LNCaP clone FGC (cell line): ENCODE measurements around the gene UBE2D4.
"Not testable (repeated sequence)": the region's sequence is repeated elsewhere in the genome, so short reads cannot be mapped to it uniquely, and the experiment has no call there.

Experiments
- DNase-seq: peaks from one replicate; pipeline ENCODE4 v3.0.0-alpha.2; 2011; ENCODE audit warnings: low read depth
- H3K4me3 ChIP-seq: 2 replicates; pipeline ENCODE4 v1.5.1; 2011; ENCODE audit warnings: mild to moderate bottlenecking, low read depth, low read length, control low read depth
- CTCF ChIP-seq: IDR thresholded peaks from 2 replicates; pipeline ENCODE4 v1.5.1; 2012; ENCODE audit warnings: mild to moderate bottlenecking; ENCODE audit not compliant: control insufficient read depth, insufficient read depth; ENCODE audit errors: extremely low read depth

UBE2D4 gene

GRCh38 chr7:43944286-43944685 is 18.1 kb downstream of the UBE2D4 start:
- no peak for DNase-seq
- no peak overlapping the region for H3K4me3 ChIP-seq
- no peak for TF ChIP-seq CTCF

- no peak for TF ChIP-seq CTCF
- H3K4me3 ChIP-seq, result no peak overlapping the region
- no peak for DNase-seq
Measured at GRCh38 chr7:43952028-43952427, 25.8 kb downstream of the UBE2D4 start.

- no peak for DNase-seq
- no peak overlapping the region for H3K4me3 ChIP-seq
- TF ChIP-seq CTCF, result no peak
Measured at GRCh38 chr7:43953071-43953470, 26.8 kb downstream of the UBE2D4 start.

GRCh38 chr7:43954524-43955228 is 28.4 kb downstream of the UBE2D4 start:
- TF ChIP-seq CTCF, result peak; percentile 85
- peak; percentile 41 for DNase-seq
- no peak overlapping the region for H3K4me3 ChIP-seq

- no peak for DNase-seq
- no peak overlapping the region for H3K4me3 ChIP-seq
- no peak for TF ChIP-seq CTCF
Measured at GRCh38 chr7:43956027-43956426, 29.8 kb downstream of the UBE2D4 start.

GRCh38 chr7:43960933-43961332 is 34.7 kb downstream of the UBE2D4 start:
- H3K4me3 ChIP-seq, result no peak overlapping the region

GRCh38 chr7:43966392-43966791 is 40.2 kb downstream of the UBE2D4 start:
- not testable (repeated sequence) for H3K4me3 ChIP-seq, DNase-seq

More at GRCh38 chr7:43960933-43961332, 34.7 kb downstream of the UBE2D4 start:
- no peak for DNase-seq
- no peak for TF ChIP-seq CTCF

- not testable (repeated sequence) for H3K4me3 ChIP-seq, DNase-seq
Measured at GRCh38 chr7:43968172-43969040, 42.2 kb downstream of the UBE2D4 start.

- not testable (repeated sequence) for DNase-seq, H3K4me3 ChIP-seq
Measured at GRCh38 chr7:43969586-43969985, 43.4 kb downstream of the UBE2D4 start.

GRCh38 chr7:43970698-43971097 is 44.5 kb downstream of the UBE2D4 start:
- not testable (repeated sequence) for DNase-seq, H3K4me3 ChIP-seq

- H3K4me3 ChIP-seq, DNase-seq: not testable (repeated sequence)
Measured at GRCh38 chr7:43974033-43974573, 47.9 kb downstream of the UBE2D4 start.
